Measurements from ENCODE around the gene SPATA3. TPM values are rescaled to one million over a fixed set of nuclear protein-coding genes. Genes with fewer than 3 reads are reported as not detected.
A peak's percentile ranks its signal among the peaks of the same experiment; 100 is the strongest.

Gene SPATA3
- polyA plus RNA-seq, 3 donors, result not detected

GRCh38 chr2:231049286-231050017 is 53.5 kb downstream of the SPATA3 start:
- no peak overlapping the region for H3K4me3 ChIP-seq (replicated peaks in 1 of 3; ENCODE audit: low read depth in 2 of 3, low read length in 3 of 3)
- Mint-ChIP-seq H3K4me1 (peaks cover 16% of the 10 kb centered on the region), H3K27me3 (ENCODE audit: low read depth in 3 of 3) (peaks cover 33 to 54% (median 37%) of the 10 kb centered on the region in 3 donors), H3K36me3 (no peaks in the 10 kb centered on the region), H3K27ac (peak overlapping the region in 1 of 7 donors; percentile 32), H3K9me3 (peaks cover 0 to 2% (median 0%) of the 10 kb centered on the region in 7 donors), H3K4me3 (no peak overlapping the region)
- H2AFZ ChIP-seq (ENCODE audit: insufficient read depth, low read depth, low read length, poor library complexity, severe bottlenecking), result no peak overlapping the region
- H3K9me3 ChIP-seq (replicated peaks in 1 of 2; ENCODE audit: control insufficient read depth in 1 of 2, insufficient read depth in 1 of 2, low read length in 2 of 2), result no peaks in the 10 kb centered on the region
- no peak for DNase-seq
- H3K4me1 ChIP-seq (ENCODE audit: control insufficient read depth in 1 of 2, insufficient read depth in 2 of 2, low read length in 2 of 2), result peaks cover 13 to 17% of the 10 kb centered on the region in 2 donors
- TF ChIP-seq, protein P1, sequence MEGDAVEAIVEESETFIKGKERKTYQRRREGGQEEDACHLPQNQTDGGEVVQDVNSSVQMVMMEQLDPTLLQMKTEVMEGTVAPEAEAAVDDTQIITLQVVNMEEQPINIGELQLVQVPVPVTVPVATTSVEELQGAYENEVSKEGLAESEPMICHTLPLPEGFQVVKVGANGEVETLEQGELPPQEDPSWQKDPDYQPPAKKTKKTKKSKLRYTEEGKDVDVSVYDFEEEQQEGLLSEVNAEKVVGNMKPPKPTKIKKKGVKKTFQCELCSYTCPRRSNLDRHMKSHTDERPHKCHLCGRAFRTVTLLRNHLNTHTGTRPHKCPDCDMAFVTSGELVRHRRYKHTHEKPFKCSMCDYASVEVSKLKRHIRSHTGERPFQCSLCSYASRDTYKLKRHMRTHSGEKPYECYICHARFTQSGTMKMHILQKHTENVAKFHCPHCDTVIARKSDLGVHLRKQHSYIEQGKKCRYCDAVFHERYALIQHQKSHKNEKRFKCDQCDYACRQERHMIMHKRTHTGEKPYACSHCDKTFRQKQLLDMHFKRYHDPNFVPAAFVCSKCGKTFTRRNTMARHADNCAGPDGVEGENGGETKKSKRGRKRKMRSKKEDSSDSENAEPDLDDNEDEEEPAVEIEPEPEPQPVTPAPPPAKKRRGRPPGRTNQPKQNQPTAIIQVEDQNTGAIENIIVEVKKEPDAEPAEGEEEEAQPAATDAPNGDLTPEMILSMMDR (IDR thresholded peaks at IDR 0.05), result no peak
- intact Hi-C loops (cut with micrococcal nuclease), result no loop called here
- H3K79me2 ChIP-seq (ENCODE audit: insufficient read depth, low read length), result no peaks in the 10 kb centered on the region
- WGBS (ENCODE audit: insufficient coverage), result 85% methylated on average over 2 of the region's 12 CpGs
- no peak overlapping the region for H3K4me2 ChIP-seq (replicated peaks; ENCODE audit: extremely low read depth, low read length, poor library complexity, severe bottlenecking)
- H3K9ac ChIP-seq (ENCODE audit: insufficient read depth, low read length, poor library complexity, severe bottlenecking), result no peak overlapping the region
- H4K20me1 ChIP-seq (ENCODE audit: insufficient read depth, low read length), result no peaks in the 10 kb centered on the region
- H3K36me3 ChIP-seq (replicated peaks in 1 of 2; ENCODE audit: control insufficient read depth in 1 of 2, insufficient read depth in 2 of 2, low read length in 2 of 2), result no peaks in the 10 kb centered on the region
- H3K27ac ChIP-seq (ENCODE audit: low read depth in 1 of 2, low read length in 2 of 2), result no peak overlapping the region
- peaks cover 0 to 26% of the 10 kb centered on the region in 2 donors for H3K27me3 ChIP-seq (ENCODE audit: control insufficient read depth in 2 of 2, insufficient read depth in 2 of 2, low read length in 2 of 2)

DNA sequence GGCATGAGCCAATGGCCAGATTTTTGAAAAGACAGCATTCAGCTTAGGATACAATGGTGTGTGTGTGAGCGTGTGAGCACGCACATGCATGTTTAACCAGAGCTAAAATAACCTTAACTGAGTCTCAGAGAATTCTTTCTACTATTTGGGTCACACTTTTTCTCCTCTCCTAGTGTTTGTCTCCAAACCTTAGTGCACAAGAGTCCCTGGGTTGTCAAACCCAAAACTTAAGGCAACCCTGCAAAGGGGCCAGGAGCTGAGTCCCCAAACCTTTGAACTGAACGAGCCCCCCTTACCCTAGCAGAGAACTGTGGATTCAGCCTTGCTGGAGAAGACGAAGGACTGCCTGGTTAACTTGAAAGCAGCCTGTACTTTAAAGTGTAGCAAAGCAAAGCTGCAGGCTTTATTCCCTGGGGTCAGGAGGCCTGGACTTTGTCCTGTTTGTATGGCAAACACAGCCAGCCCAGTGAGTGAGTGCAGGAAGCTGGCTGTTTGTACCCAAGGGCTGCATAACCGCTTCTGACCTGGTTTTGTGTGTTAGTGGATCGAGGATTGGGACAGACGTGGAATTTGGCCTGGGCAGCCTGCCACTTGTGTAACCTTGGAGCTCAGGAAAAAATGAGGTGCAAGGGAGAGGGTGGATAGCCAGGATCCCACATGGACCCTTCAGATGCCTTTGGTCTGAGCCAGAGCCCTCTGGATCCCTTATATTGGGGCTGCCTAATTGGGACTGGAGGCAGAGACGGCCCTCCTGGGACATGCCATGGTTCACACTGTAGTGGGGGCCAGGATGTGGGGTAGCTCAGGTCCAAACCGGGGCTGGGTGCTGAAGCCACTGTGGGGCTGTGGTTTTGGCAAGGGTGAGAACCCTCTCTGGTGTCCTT is 54.3 kb downstream of the SPATA3 start:
- intact Hi-C loops (cut with micrococcal nuclease), result no loop called here
- H3K4me3 Mint-ChIP-seq, result no peak overlapping the region

More for the DNA sequence above, 54.3 kb downstream of the SPATA3 start:
- Mint-ChIP-seq H3K27me3 (ENCODE audit: low read depth in 3 of 3) (peaks cover 33 to 54% (median 37%) of the 10 kb centered on the region in 3 donors), H3K27ac (no peak overlapping the region), H3K9me3 (peaks cover 0 to 3% (median 0%) of the 10 kb centered on the region in 7 donors), H3K36me3 (no peaks in the 10 kb centered on the region), H3K4me1 (peaks cover 16% of the 10 kb centered on the region)
- Histone ChIP-seq H3K4me1 (ENCODE audit: control insufficient read depth in 1 of 2, insufficient read depth in 2 of 2, low read length in 2 of 2) (peaks cover 13 to 17% of the 10 kb centered on the region in 2 donors), H3K36me3 (replicated peaks in 1 of 2; ENCODE audit: control insufficient read depth in 1 of 2, insufficient read depth in 2 of 2, low read length in 2 of 2) (no peaks in the 10 kb centered on the region), H3K9ac (ENCODE audit: insufficient read depth, low read length, poor library complexity, severe bottlenecking) (no peak overlapping the region), H3K27me3 (ENCODE audit: control insufficient read depth in 2 of 2, insufficient read depth in 2 of 2, low read length in 2 of 2) (peaks cover 0 to 26% of the 10 kb centered on the region in 2 donors), H3K4me3 (replicated peaks in 1 of 3; ENCODE audit: low read depth in 2 of 3, low read length in 3 of 3) (no peak overlapping the region), H4K20me1 (ENCODE audit: insufficient read depth, low read length) (no peaks in the 10 kb centered on the region), H3K79me2 (ENCODE audit: insufficient read depth, low read length) (no peaks in the 10 kb centered on the region), H3K9me3 (replicated peaks in 1 of 2; ENCODE audit: control insufficient read depth in 1 of 2, insufficient read depth in 1 of 2, low read length in 2 of 2) (no peaks in the 10 kb centered on the region), H3K4me2 (replicated peaks; ENCODE audit: extremely low read depth, low read length, poor library complexity, severe bottlenecking) (no peak overlapping the region), H2AFZ (ENCODE audit: insufficient read depth, low read depth, low read length, poor library complexity, severe bottlenecking) (no peak overlapping the region), H3K27ac (ENCODE audit: low read depth in 1 of 2, low read length in 2 of 2) (no peak overlapping the region)
- TF ChIP-seq, protein P1 (IDR thresholded peaks at IDR 0.05), result no peak
- no peak for DNase-seq
- 76% methylated on average over 6 of the region's 9 CpGs for WGBS (ENCODE audit: insufficient coverage)

Measured in CD14-positive monocyte (primary cell).